Measurements from ENCODE around the gene SNRNP27.

- TF ChIP-seq, protein P1, sequence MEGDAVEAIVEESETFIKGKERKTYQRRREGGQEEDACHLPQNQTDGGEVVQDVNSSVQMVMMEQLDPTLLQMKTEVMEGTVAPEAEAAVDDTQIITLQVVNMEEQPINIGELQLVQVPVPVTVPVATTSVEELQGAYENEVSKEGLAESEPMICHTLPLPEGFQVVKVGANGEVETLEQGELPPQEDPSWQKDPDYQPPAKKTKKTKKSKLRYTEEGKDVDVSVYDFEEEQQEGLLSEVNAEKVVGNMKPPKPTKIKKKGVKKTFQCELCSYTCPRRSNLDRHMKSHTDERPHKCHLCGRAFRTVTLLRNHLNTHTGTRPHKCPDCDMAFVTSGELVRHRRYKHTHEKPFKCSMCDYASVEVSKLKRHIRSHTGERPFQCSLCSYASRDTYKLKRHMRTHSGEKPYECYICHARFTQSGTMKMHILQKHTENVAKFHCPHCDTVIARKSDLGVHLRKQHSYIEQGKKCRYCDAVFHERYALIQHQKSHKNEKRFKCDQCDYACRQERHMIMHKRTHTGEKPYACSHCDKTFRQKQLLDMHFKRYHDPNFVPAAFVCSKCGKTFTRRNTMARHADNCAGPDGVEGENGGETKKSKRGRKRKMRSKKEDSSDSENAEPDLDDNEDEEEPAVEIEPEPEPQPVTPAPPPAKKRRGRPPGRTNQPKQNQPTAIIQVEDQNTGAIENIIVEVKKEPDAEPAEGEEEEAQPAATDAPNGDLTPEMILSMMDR (conservative IDR thresholded peaks at IDR 0.05) = no peak
- no peak for TF ChIP-seq ZFX (IDR thresholded peaks at IDR 0.05)
Measured at GRCh38 chr2:69914950-69915945, 21.5 kb downstream of the SNRNP27 start, which contains the start of gene MXD1.

All from C4-2B (cell line).